ENCODE measurements around the gene SLC13A3.

Gene SLC13A3

DNA sequence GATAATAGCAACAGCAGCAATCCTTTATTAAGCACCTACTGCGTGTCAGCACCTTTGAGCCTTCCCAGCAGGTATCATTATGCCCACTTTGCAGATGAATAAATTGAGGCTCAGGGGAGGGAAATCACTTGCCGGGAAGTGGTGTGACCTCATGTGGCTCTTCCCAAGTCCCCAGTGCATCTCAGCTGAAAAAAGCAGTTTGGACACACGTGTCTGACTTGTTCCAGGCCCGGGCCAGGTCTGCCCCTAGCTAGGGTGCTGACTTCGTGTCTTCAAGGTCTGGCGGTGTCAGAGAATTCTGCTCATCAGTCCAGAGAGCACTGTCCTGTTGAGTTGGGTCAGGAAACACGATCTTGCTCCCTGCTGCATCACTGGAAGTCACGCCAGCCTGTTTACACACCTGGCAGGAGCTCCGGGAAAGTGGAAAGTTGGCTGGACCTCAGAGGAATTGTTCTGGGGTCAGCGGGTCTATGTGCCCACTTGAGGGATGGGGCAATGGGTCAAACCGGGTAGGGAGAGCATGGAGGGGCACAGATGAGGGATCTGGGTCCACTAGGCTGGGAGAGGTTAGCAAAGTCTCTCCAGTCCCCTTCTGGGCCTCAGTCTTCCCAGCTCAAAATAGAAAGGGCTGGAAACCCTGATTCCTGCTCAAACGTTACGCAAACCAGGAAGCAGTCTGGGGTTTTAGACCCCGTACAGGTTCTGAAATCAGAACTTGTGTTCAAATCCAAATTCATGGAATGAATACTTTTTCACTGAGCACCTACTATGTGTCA lies 10.5 kb downstream of the SLC13A3 start:
- TF ChIP-seq, protein P1, sequence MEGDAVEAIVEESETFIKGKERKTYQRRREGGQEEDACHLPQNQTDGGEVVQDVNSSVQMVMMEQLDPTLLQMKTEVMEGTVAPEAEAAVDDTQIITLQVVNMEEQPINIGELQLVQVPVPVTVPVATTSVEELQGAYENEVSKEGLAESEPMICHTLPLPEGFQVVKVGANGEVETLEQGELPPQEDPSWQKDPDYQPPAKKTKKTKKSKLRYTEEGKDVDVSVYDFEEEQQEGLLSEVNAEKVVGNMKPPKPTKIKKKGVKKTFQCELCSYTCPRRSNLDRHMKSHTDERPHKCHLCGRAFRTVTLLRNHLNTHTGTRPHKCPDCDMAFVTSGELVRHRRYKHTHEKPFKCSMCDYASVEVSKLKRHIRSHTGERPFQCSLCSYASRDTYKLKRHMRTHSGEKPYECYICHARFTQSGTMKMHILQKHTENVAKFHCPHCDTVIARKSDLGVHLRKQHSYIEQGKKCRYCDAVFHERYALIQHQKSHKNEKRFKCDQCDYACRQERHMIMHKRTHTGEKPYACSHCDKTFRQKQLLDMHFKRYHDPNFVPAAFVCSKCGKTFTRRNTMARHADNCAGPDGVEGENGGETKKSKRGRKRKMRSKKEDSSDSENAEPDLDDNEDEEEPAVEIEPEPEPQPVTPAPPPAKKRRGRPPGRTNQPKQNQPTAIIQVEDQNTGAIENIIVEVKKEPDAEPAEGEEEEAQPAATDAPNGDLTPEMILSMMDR (IDR thresholded peaks at IDR 0.05): no peak
- H3K4me3 Mint-ChIP-seq: no peak overlapping the region
- DNase-seq: no peak
- no peaks in the 10 kb centered on the region for H3K4me1 Mint-ChIP-seq
- peaks cover 4% of the 10 kb centered on the region for H3K27me3 Mint-ChIP-seq (ENCODE audit: low read depth, poor library complexity)
- H3K36me3 Mint-ChIP-seq (ENCODE audit: low read depth): no peaks in the 10 kb centered on the region
- H3K27ac Mint-ChIP-seq: peak overlapping the region; percentile 19
- no peaks in the 10 kb centered on the region for H3K9me3 Mint-ChIP-seq

DNA sequence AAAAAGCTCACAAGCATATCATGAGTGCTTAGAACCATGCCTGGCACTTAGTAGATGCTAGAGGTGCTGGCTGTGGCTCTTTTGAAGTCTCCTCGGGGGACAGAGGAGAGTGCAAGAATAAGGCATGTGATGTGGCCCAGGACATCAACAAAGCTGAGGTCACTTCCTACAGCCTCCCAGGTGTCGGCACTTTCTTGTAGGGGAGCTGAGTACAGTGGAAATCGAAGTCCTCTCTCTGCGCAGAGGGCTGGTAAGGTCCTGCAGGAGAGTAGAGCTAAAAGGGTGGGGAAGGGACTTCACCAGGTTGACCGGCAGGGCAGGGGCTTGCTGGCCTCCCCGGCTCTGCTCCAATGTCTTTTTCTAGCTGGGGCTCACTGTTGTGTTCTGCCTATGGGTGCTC lies 11.2 kb downstream of the SLC13A3 start:
- Mint-ChIP-seq H3K27me3 (ENCODE audit: low read depth, poor library complexity) (peaks cover 3% of the 10 kb centered on the region), H3K9me3 (no peaks in the 10 kb centered on the region), H3K4me3 (no peak overlapping the region), H3K4me1 (no peaks in the 10 kb centered on the region), H3K36me3 (ENCODE audit: low read depth) (no peaks in the 10 kb centered on the region), H3K27ac (no peak overlapping the region)
- TF ChIP-seq, protein P1 (IDR thresholded peaks at IDR 0.05): no peak
- no peak for DNase-seq

DNA sequence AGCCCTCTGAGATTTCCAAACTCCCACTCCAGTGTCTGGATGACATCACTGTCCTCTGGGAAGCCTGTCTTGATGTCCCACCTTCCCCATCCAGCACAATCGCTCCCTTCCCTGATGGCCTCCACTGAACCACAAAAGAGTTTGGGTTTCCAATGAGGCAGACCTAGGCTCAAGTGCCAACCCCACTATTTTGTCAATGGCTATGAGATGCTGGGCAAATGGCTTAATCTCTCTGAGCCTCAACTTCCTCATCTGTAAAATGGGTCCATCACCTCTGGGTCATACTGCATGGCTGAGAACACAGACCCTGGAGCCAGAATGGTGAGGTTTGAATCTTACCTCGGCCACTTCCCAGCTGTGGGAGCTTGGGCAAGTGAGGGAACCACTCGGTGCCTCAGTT lies 11.7 kb downstream of the SLC13A3 start:
- TF ChIP-seq, protein P1 (IDR thresholded peaks at IDR 0.05): no peak
- no peaks in the 10 kb centered on the region for H3K36me3 Mint-ChIP-seq (ENCODE audit: low read depth)
- H3K27me3 Mint-ChIP-seq (ENCODE audit: low read depth, poor library complexity): peaks cover 3% of the 10 kb centered on the region
- DNase-seq: no peak
- no peaks in the 10 kb centered on the region for H3K9me3 Mint-ChIP-seq
- no peak overlapping the region for H3K27ac Mint-ChIP-seq
- no peaks in the 10 kb centered on the region for H3K4me1 Mint-ChIP-seq
- no peak overlapping the region for H3K4me3 Mint-ChIP-seq

DNA sequence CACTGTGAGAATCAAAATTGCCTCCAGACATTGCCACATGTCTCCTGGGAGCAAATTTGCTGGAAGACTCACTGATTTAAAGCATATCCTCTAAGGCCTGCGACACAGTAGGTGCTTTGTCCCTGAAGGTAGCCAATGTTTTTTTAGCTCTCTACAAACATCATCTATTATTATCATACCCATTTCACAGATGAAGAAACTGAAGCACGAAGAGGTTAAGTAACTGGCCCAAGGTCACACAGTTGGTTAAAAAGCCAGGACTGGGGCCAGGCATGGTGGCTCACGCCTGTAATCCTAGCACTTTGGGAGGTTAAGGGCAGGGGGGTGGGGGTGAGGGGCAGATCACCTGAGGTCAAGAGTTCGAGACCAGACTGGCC lies 12.4 kb downstream of the SLC13A3 start:
- Mint-ChIP-seq H3K27me3 (ENCODE audit: low read depth, poor library complexity) (peaks cover 7% of the 10 kb centered on the region), H3K4me1 (no peaks in the 10 kb centered on the region), H3K9me3 (no peaks in the 10 kb centered on the region), H3K27ac (no peak overlapping the region), H3K36me3 (ENCODE audit: low read depth) (no peaks in the 10 kb centered on the region), H3K4me3 (no peak overlapping the region)
- DNase-seq: no peak
- TF ChIP-seq, protein P1 (IDR thresholded peaks at IDR 0.05): no peak

DNA sequence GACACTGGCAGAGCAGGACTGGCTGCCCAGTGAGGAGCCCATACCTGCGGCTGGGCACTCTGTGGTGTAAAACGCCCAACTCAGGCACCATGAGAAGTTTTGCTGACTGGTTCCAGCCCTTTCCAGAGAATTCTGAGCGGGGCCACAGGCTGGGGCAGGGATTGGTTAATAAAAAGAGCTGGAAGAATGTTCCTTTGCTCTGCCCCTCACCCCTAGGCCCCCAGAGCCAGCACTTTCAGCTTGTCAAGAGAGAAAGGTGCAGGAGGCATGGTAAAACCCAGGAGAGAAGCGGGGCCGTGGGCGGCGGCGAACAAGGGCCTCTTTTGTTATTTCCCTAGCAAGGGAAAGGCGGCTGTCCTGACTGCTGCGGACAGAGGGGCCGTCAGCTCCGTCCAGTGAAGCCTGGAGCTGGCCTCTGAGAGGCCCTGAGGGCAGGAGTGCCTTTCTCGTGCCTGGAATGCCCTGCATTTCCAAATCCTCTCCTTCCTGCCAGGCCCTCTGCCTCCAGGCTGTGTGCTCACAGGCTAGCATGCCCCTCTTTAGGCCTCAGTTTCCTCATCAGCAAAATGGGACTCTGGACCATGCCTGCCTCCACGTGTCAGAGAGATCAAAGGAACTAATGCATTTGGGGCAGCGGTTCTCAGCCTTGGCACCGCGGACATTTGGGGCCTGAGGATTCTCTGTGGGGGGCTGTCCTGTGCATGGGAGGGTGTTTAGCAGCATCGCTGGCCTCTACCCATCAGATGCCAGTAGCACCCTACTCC lies 12.9 kb downstream of the SLC13A3 start:
- DNase-seq: no peak
- peaks cover 7% of the 10 kb centered on the region for H3K27me3 Mint-ChIP-seq (ENCODE audit: low read depth, poor library complexity)
- H3K36me3 Mint-ChIP-seq (ENCODE audit: low read depth): no peaks in the 10 kb centered on the region
- H3K27ac Mint-ChIP-seq: no peak overlapping the region
- H3K4me3 Mint-ChIP-seq: no peak overlapping the region
- no peaks in the 10 kb centered on the region for H3K9me3 Mint-ChIP-seq
- no peaks in the 10 kb centered on the region for H3K4me1 Mint-ChIP-seq
- TF ChIP-seq, protein P1 (IDR thresholded peaks at IDR 0.05): no peak
